ENCODE results near the gene PPP1R3C.
A peak's percentile ranks its signal among the peaks of the same experiment; 100 is the strongest.

PPP1R3C gene

DNA sequence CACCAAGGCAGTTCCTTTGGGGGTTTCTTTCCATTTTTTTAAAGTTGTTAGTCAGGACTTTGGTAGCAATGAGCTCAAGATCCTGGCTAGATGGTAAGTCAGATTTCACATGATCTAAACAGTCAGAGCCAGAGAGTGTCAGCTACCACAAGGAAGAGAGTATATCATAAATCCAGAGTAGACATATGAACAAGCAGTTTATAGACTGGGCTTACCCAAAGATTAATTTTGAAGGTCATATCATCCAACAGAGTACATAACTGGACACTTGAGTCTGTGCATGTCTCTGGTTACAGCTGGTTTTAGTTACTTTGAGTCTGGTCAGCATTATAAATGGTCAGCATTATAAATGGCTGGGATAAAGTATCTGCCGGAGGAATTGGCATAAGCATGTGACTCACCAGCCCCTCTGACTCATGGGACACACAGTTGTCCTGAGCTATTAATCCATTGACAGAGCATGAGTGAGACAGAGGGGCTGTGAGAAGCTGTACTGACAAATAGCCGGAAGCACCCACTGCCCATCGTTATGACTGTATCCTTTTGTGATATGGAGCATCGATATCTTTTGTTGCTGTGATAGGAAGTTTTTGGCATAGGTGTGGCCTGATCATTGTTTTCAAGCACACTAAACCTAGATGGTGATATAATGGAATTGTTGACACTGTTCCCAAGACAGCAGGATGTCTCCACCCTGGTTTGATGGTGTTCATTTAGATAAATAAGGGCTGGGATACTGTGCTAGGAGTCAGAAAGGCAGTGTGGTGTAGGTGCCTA lies 19.3 kb downstream of the PPP1R3C start (continued):
- TF ChIP-seq, protein P1, sequence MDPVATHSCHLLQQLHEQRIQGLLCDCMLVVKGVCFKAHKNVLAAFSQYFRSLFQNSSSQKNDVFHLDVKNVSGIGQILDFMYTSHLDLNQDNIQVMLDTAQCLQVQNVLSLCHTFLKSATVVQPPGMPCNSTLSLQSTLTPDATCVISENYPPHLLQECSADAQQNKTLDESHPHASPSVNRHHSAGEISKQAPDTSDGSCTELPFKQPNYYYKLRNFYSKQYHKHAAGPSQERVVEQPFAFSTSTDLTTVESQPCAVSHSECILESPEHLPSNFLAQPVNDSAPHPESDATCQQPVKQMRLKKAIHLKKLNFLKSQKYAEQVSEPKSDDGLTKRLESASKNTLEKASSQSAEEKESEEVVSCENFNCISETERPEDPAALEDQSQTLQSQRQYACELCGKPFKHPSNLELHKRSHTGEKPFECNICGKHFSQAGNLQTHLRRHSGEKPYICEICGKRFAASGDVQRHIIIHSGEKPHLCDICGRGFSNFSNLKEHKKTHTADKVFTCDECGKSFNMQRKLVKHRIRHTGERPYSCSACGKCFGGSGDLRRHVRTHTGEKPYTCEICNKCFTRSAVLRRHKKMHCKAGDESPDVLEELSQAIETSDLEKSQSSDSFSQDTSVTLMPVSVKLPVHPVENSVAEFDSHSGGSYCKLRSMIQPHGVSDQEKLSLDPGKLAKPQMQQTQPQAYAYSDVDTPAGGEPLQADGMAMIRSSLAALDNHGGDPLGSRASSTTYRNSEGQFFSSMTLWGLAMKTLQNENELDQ (tag by site-specific recombination; IDR thresholded peaks at IDR 0.05; ENCODE audit: low read depth) = no peak
- TF ChIP-seq ZNF629 (tag by site-specific recombination; IDR thresholded peaks at IDR 0.05) (no peak), SETDB1 (IDR thresholded peaks at IDR 0.05; ENCODE audit: insufficient read length, low read length) (peak; percentile 13)

DNA sequence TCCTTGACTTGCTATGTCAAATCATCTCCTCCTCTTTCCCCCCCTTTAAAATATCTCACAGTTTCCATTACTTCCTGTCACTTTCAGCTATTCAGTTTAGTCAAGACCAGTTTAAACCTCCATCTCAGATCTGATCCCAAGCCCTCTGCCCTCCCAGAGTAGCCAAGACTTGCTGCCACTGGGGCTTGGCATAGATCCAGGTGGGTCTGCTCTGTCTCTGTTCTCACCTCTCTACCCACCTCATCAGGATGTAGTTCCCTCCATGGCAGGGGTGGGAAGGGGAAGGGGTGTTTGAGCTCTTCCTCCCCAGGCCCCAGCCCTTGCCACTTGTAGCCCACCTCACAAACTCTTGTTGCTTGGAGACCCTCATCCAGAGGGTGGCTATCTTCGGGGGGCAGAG lies 22.0 kb downstream of the PPP1R3C start:
- CTCF ChIA-PET = interaction anchor here (3.3 kb wide), 1 partner anchor 24 kb away, joined by 14 read pairs; no protein-coding TSS in a partner anchor
- POLR2A ChIA-PET = no interaction called here

More for the DNA sequence above, 22.0 kb downstream of the PPP1R3C start:
- TF ChIP-seq KLF10 (tag by site-specific recombination; IDR thresholded peaks at IDR 0.05) (no peak), ZNF16 (tag by site-specific recombination; IDR thresholded peaks at IDR 0.05; ENCODE audit: low read depth) (no peak), ZNF24 (tag by site-specific recombination; IDR thresholded peaks at IDR 0.05) (no peak), ZNF791 (tag by site-specific recombination; IDR thresholded peaks at IDR 0.05) (no peak), ZNF211 (tag by site-specific recombination; IDR thresholded peaks at IDR 0.05; ENCODE audit: low read depth) (no peak), ZNF510 (tag by site-specific recombination; IDR thresholded peaks at IDR 0.05; ENCODE audit: insufficient replicate concordance) (no peak), SETDB1 (IDR thresholded peaks at IDR 0.05; ENCODE audit: insufficient read length, low read length) (no peak), ZNF324 (tag by site-specific recombination; IDR thresholded peaks at IDR 0.05) (no peak), ZNF549 (tag by site-specific recombination; IDR thresholded peaks at IDR 0.05) (no peak), ZNF548 (tag by site-specific recombination; IDR thresholded peaks at IDR 0.05) (no peak), GLIS1 (tag by site-specific recombination; IDR thresholded peaks at IDR 0.05) (no peak), ZNF530 (tag by site-specific recombination; IDR thresholded peaks at IDR 0.05; ENCODE audit: low read depth) (no peak)
- TF ChIP-seq, protein P2, sequence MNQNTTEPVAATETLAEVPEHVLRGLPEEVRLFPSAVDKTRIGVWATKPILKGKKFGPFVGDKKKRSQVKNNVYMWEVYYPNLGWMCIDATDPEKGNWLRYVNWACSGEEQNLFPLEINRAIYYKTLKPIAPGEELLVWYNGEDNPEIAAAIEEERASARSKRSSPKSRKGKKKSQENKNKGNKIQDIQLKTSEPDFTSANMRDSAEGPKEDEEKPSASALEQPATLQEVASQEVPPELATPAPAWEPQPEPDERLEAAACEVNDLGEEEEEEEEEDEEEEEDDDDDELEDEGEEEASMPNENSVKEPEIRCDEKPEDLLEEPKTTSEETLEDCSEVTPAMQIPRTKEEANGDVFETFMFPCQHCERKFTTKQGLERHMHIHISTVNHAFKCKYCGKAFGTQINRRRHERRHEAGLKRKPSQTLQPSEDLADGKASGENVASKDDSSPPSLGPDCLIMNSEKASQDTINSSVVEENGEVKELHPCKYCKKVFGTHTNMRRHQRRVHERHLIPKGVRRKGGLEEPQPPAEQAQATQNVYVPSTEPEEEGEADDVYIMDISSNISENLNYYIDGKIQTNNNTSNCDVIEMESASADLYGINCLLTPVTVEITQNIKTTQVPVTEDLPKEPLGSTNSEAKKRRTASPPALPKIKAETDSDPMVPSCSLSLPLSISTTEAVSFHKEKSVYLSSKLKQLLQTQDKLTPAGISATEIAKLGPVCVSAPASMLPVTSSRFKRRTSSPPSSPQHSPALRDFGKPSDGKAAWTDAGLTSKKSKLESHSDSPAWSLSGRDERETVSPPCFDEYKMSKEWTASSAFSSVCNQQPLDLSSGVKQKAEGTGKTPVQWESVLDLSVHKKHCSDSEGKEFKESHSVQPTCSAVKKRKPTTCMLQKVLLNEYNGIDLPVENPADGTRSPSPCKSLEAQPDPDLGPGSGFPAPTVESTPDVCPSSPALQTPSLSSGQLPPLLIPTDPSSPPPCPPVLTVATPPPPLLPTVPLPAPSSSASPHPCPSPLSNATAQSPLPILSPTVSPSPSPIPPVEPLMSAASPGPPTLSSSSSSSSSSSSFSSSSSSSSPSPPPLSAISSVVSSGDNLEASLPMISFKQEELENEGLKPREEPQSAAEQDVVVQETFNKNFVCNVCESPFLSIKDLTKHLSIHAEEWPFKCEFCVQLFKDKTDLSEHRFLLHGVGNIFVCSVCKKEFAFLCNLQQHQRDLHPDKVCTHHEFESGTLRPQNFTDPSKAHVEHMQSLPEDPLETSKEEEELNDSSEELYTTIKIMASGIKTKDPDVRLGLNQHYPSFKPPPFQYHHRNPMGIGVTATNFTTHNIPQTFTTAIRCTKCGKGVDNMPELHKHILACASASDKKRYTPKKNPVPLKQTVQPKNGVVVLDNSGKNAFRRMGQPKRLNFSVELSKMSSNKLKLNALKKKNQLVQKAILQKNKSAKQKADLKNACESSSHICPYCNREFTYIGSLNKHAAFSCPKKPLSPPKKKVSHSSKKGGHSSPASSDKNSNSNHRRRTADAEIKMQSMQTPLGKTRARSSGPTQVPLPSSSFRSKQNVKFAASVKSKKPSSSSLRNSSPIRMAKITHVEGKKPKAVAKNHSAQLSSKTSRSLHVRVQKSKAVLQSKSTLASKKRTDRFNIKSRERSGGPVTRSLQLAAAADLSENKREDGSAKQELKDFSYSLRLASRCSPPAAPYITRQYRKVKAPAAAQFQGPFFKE (tag by site-specific recombination; IDR thresholded peaks at IDR 0.05; ENCODE audit: borderline replicate concordance) = no peak
- TF ChIP-seq, protein P3, sequence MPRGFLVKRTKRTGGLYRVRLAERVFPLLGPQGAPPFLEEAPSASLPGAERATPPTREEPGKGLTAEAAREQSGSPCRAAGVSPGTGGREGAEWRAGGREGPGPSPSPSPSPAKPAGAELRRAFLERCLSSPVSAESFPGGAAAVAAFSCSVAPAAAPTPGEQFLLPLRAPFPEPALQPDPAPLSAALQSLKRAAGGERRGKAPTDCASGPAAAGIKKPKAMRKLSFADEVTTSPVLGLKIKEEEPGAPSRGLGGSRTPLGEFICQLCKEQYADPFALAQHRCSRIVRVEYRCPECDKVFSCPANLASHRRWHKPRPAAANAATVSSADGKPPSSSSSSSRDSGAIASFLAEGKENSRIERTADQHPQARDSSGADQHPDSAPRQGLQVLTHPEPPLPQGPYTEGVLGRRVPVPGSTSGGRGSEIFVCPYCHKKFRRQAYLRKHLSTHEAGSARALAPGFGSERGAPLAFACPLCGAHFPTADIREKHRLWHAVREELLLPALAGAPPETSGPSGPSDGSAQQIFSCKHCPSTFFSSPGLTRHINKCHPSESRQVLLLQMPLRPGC (tag by site-specific recombination; IDR thresholded peaks at IDR 0.05) = no peak
- TF ChIP-seq, protein P4, sequence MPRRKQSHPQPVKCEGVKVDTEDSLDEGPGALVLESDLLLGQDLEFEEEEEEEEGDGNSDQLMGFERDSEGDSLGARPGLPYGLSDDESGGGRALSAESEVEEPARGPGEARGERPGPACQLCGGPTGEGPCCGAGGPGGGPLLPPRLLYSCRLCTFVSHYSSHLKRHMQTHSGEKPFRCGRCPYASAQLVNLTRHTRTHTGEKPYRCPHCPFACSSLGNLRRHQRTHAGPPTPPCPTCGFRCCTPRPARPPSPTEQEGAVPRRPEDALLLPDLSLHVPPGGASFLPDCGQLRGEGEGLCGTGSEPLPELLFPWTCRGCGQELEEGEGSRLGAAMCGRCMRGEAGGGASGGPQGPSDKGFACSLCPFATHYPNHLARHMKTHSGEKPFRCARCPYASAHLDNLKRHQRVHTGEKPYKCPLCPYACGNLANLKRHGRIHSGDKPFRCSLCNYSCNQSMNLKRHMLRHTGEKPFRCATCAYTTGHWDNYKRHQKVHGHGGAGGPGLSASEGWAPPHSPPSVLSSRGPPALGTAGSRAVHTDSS (tag by site-specific recombination; IDR thresholded peaks at IDR 0.05) = no peak
- Histone ChIP-seq H3K36me3 (ENCODE audit: control insufficient read depth in 2 of 2, insufficient read depth in 1 of 2, low read length in 2 of 2) (no peaks in the 10 kb centered on the region), H3K4me3 (ENCODE audit: low read depth, low read length) (no peak overlapping the region), H3K9me3 (ENCODE audit: control insufficient read depth, insufficient read depth, low read depth, low read length) (no peaks in the 10 kb centered on the region), H3K4me1 (ENCODE audit: control insufficient read depth, insufficient read depth, low read length) (peaks cover 5% of the 10 kb centered on the region), H3K27ac (ENCODE audit: extremely low read depth, low read depth, low read length) (no peak overlapping the region; the same call in 1 of the 2 replicates)
